ENCODE data around the gene GPAM.

DNA sequence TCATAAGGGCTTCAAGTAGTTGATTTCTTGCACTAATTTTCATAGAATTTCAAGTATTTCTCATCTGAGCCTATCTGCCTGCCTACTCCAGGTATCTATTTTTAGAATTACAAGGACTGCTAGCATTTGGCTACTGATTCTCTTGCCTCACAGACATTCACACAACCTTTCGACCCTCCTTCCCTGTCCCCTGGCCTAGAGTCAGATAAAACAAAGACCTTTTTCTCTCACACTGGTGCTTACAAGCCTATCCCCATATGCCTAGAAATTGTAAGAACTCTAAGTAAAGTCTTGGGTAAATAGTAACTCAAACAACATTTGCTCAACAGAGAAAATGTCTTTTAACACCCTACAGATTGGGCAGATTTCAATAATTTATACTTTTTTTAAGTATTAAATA lies 6.3 kb downstream of the GPAM start:
- no peak for TF ChIP-seq FOXK2 (IDR thresholded peaks at IDR 0.05)
- TF ChIP-seq TARDBP (IDR thresholded peaks at IDR 0.05) = no peak
- TF ChIP-seq, protein P1, sequence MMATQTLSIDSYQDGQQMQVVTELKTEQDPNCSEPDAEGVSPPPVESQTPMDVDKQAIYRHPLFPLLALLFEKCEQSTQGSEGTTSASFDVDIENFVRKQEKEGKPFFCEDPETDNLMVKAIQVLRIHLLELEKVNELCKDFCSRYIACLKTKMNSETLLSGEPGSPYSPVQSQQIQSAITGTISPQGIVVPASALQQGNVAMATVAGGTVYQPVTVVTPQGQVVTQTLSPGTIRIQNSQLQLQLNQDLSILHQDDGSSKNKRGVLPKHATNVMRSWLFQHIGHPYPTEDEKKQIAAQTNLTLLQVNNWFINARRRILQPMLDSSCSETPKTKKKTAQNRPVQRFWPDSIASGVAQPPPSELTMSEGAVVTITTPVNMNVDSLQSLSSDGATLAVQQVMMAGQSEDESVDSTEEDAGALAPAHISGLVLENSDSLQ (IDR thresholded peaks at IDR 0.05) = no peak
- TF ChIP-seq NFRKB (IDR thresholded peaks at IDR 0.05) = no peak
- no peak for TF ChIP-seq BHLHE40 (IDR thresholded peaks at IDR 0.05; ENCODE audit: borderline replicate concordance)
- no peak for TF ChIP-seq ARNT (IDR thresholded peaks at IDR 0.05)
- TF ChIP-seq LEF1 (IDR thresholded peaks at IDR 0.05; ENCODE audit: borderline replicate concordance) = no peak
- TF ChIP-seq SP1 (IDR thresholded peaks at IDR 0.05) = no peak
- no peak for TF ChIP-seq SUZ12 (IDR thresholded peaks at IDR 0.05)
- no peak for TF ChIP-seq ELF4 (IDR thresholded peaks at IDR 0.05)
- no peak for TF ChIP-seq FOXM1 (IDR thresholded peaks at IDR 0.05; ENCODE audit: borderline replicate concordance)

All from HEK293T (cell line).